Activated T-helper 2 cell treated with anti-CD3 and anti-CD28 coated beads, Interferon-gamma antibody, Interleukin-2, Interleukin-4, amounts not matched to agents 10 μg/mL and 5 μg/mL and 100 μg/mL, durations not matched to agents 14 hours and 24 hours and 36 hours (primary cell): Measurements from ENCODE around the gene TMC2. TPM values are rescaled to one million over a fixed set of nuclear protein-coding genes. Genes with fewer than 3 reads are reported as not detected.
A peak's percentile ranks its signal among the peaks of the same experiment; 100 is the strongest.
"Not testable (repeated sequence)": the region's sequence is repeated elsewhere in the genome, so short reads cannot be mapped to it uniquely, and the experiment has no call there.

Experiments
- DNase-seq: peaks from one replicate; pipeline ENCODE4 v3.0.0; 2021; ENCODE audit warnings: low spot score
- H3K27ac Mint-ChIP-seq: one replicate; pipeline ENCODE4 v1.8.0; 2021; ENCODE audit warnings: mixed read lengths
- H3K27me3 Mint-ChIP-seq: one replicate; pipeline ENCODE4 v1.8.0; 2021; ENCODE audit warnings: low read depth, mixed read lengths
- H3K36me3 Mint-ChIP-seq: one replicate; pipeline ENCODE4 v1.8.0; 2021; ENCODE audit warnings: low read depth, mixed read lengths
- H3K4me1 Mint-ChIP-seq: one replicate; pipeline ENCODE4 v1.8.0; 2021; ENCODE audit warnings: low read depth, mixed read lengths
- H3K4me3 Mint-ChIP-seq: one replicate; pipeline ENCODE4 v1.8.0; 2021; ENCODE audit warnings: low read depth, mild to moderate bottlenecking, moderate library complexity, mixed read lengths
- H3K9me3 Mint-ChIP-seq: one replicate; pipeline ENCODE4 v1.8.0; 2021; ENCODE audit warnings: mixed read lengths
- intact Hi-C: fragments of 100-400 bp; cut with micrococcal nuclease; formaldehyde crosslinking; loops from one replicate; pipeline ENCODE4 v1.15.1; 2023
- total RNA-seq: library from RNA; stranded (reverse); gene quantifications from 2 replicates; pipeline ENCODE4 v1.2.3, GENCODE V29; 2022

TMC2 gene
- total RNA-seq = not detected in 2 replicates

- DNase-seq = no peak
- Mint-ChIP-seq H3K27me3 (peaks cover 26% of the 10 kb centered on the region), H3K9me3 (no peaks in the 10 kb centered on the region), H3K4me1 (no peaks in the 10 kb centered on the region), H3K36me3 (no peaks in the 10 kb centered on the region), H3K4me3 (no peak within 1 kb of the TSS), H3K27ac (no peak within 1 kb of the TSS)
- intact Hi-C loops = no loop called here
Measured at GRCh38 chr20:2536560-2536986, at the start of gene TMC2. Gene TMC2 (plus strand): TSS chr20:2536573. CDS start chr20:2536622, 49 bp downstream.

- not testable (repeated sequence) for H3K27ac Mint-ChIP-seq, H3K4me3 Mint-ChIP-seq, H3K27me3 Mint-ChIP-seq
Measured at GRCh38 chr20:2502808-2503384, 33.5 kb upstream of the TMC2 start.

GRCh38 chr20:2504803-2505202, 31.6 kb upstream of the TMC2 start:
- not testable (repeated sequence) for H3K9me3 Mint-ChIP-seq, DNase-seq, H3K27ac Mint-ChIP-seq, H3K4me1 Mint-ChIP-seq, H3K27me3 Mint-ChIP-seq, H3K4me3 Mint-ChIP-seq
- H3K36me3 Mint-ChIP-seq = peaks cover 20% of the 10 kb centered on the region
- intact Hi-C loops = loop anchor here (5.0 kb wide), 1 partner anchor 33 kb away; the partner anchor contains the start of gene SNRPB

More at GRCh38 chr20:2502808-2503384, 33.5 kb upstream of the TMC2 start:
- intact Hi-C loops, DNase-seq, H3K9me3 Mint-ChIP-seq, H3K4me1 Mint-ChIP-seq: not testable (repeated sequence)
- H3K36me3 Mint-ChIP-seq = peaks cover 20% of the 10 kb centered on the region

GRCh38 chr20:2506426-2506825, 29.9 kb upstream of the TMC2 start:
- not testable (repeated sequence) for H3K4me1 Mint-ChIP-seq, H3K27me3 Mint-ChIP-seq, H3K9me3 Mint-ChIP-seq, H3K4me3 Mint-ChIP-seq, H3K27ac Mint-ChIP-seq, DNase-seq
- intact Hi-C loops = loop anchor here (5.0 kb wide), 1 partner anchor 34 kb away; the partner anchor contains the start of gene SNRPB
- H3K36me3 Mint-ChIP-seq = peaks cover 12% of the 10 kb centered on the region

- Mint-ChIP-seq H3K27ac (no peak overlapping the region), H3K4me1 (peaks cover 8% of the 10 kb centered on the region), H3K36me3 (peaks cover 12% of the 10 kb centered on the region), H3K9me3 (peaks cover 4% of the 10 kb centered on the region), H3K27me3 (peaks cover 6% of the 10 kb centered on the region), H3K4me3 (peak overlapping the region; percentile 99)
- intact Hi-C loops = loop anchor here (5.0 kb wide), 1 partner anchor 35 kb away; the partner anchor contains the start of gene SNRPB
- DNase-seq = no peak
Measured at GRCh38 chr20:2507464-2507863, 28.9 kb upstream of the TMC2 start.

GRCh38 chr20:2507875-2508630, 28.3 kb upstream of the TMC2 start:
- peaks cover 8% of the 10 kb centered on the region for H3K27me3 Mint-ChIP-seq
- peak overlapping the region; percentile 97 for H3K27ac Mint-ChIP-seq
- intact Hi-C loops = loop anchor here (5.0 kb wide), 1 partner anchor 36 kb away; the partner anchor contains the start of gene SNRPB
- peaks cover 8% of the 10 kb centered on the region for H3K4me1 Mint-ChIP-seq
- no peak for DNase-seq
- H3K36me3 Mint-ChIP-seq = peaks cover 12% of the 10 kb centered on the region
- H3K9me3 Mint-ChIP-seq = peaks cover 4% of the 10 kb centered on the region
- H3K4me3 Mint-ChIP-seq = peak overlapping the region; percentile 99

- H3K9me3 Mint-ChIP-seq = peaks cover 4% of the 10 kb centered on the region
- peak; percentile 72 for DNase-seq
- H3K27ac Mint-ChIP-seq = peak within 1 kb of the TSS; percentile 97
- H3K4me3 Mint-ChIP-seq = peak within 1 kb of the TSS; percentile 99
- peaks cover 11% of the 10 kb centered on the region for H3K27me3 Mint-ChIP-seq
- intact Hi-C loops = loop anchor here (1.0 to 5.0 kb wide), 2 partner anchors 16 to 37 kb away; partner anchors contain the start of gene SNRPB
- peaks cover 12% of the 10 kb centered on the region for H3K36me3 Mint-ChIP-seq
- H3K4me1 Mint-ChIP-seq = peaks cover 8% of the 10 kb centered on the region
Measured at GRCh38 chr20:2508631-2509467, 27.5 kb upstream of the TMC2 start, which contains the start of gene ZNF343. Gene ZNF343 (minus strand): TSS chr20:2508915. CDS start chr20:2493895, 15,020 bp downstream.

GRCh38 chr20:2509468-2509781, 26.9 kb upstream of the TMC2 start:
- Mint-ChIP-seq H3K36me3 (peaks cover 12% of the 10 kb centered on the region), H3K4me3 (peak overlapping the region; percentile 99), H3K9me3 (peaks cover 4% of the 10 kb centered on the region), H3K4me1 (peaks cover 8% of the 10 kb centered on the region), H3K27me3 (peaks cover 16% of the 10 kb centered on the region), H3K27ac (peak overlapping the region; percentile 97)
- DNase-seq = no peak
- intact Hi-C loops = loop anchor here (1.0 to 5.0 kb wide), 2 partner anchors 16 to 37 kb away; partner anchors contain the start of gene SNRPB

- intact Hi-C loops = loop anchor here (1.0 to 5.0 kb wide), 2 partner anchors 16 to 37 kb away; partner anchors contain the start of gene SNRPB
- Mint-ChIP-seq H3K36me3 (peaks cover 12% of the 10 kb centered on the region), H3K27ac (no peak overlapping the region), H3K4me3 (peak overlapping the region; percentile 41), H3K4me1 (peaks cover 8% of the 10 kb centered on the region), H3K9me3 (peaks cover 4% of the 10 kb centered on the region), H3K27me3 (peaks cover 17% of the 10 kb centered on the region)
- no peak for DNase-seq
Measured at GRCh38 chr20:2509794-2510193, 26.6 kb upstream of the TMC2 start.

- no peaks in the 10 kb centered on the region for H3K4me1 Mint-ChIP-seq
- H3K27ac Mint-ChIP-seq = no peak overlapping the region
- DNase-seq = no peak
- intact Hi-C loops = no loop called here
- no peaks in the 10 kb centered on the region for H3K9me3 Mint-ChIP-seq
- no peak overlapping the region for H3K4me3 Mint-ChIP-seq
- peaks cover 18% of the 10 kb centered on the region for H3K27me3 Mint-ChIP-seq
- no peaks in the 10 kb centered on the region for H3K36me3 Mint-ChIP-seq
Measured at GRCh38 chr20:2515203-2515602, 21.2 kb upstream of the TMC2 start.

GRCh38 chr20:2516399-2516798, 20.0 kb upstream of the TMC2 start:
- H3K9me3 Mint-ChIP-seq = no peaks in the 10 kb centered on the region
- intact Hi-C loops = no loop called here
- no peak overlapping the region for H3K27ac Mint-ChIP-seq
- H3K4me3 Mint-ChIP-seq = no peak overlapping the region
- H3K36me3 Mint-ChIP-seq = no peaks in the 10 kb centered on the region
- peaks cover under 1% of the 10 kb centered on the region for H3K4me1 Mint-ChIP-seq
- no peak for DNase-seq
- peaks cover 15% of the 10 kb centered on the region for H3K27me3 Mint-ChIP-seq

- Mint-ChIP-seq H3K4me3 (no peak overlapping the region), H3K4me1 (peaks cover 7% of the 10 kb centered on the region), H3K27ac (no peak overlapping the region), H3K9me3 (no peaks in the 10 kb centered on the region), H3K36me3 (no peaks in the 10 kb centered on the region), H3K27me3 (peaks cover 9% of the 10 kb centered on the region)
- intact Hi-C loops = no loop called here
- DNase-seq = no peak
Measured at GRCh38 chr20:2518096-2518495, 18.3 kb upstream of the TMC2 start.
